Measurements from ENCODE around the gene SRP68.
"Not testable (repeated sequence)": the region's sequence is repeated elsewhere in the genome, so short reads cannot be mapped to it uniquely, and the experiment has no call there.

The SRP68 gene

DNA sequence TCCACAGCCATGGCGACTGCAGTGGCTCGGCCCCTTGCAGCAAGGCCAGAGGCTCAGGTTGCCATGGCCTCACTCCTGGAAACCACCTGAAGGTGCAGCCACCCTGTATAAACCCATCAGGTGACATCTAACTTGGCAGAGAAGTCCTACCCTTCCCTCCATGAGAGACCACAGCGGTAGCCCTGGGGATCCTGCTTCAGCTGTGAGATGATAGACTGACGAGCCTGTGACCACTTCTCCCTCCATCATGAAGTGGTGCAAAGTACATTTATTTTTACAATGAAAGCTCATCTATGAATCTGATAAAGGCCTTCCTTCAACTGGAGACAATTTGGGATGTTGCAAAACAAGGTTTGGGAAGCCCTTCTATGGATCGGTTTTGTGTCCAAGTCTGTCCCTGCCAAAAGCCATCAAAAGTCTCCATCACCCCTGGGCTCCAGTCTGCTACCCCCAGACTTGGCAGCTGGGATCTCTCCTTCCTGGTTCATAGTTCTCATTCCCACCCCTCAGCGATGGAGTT, 8.5 kb upstream of the SRP68 start:
- Histone ChIP-seq H3K9me3 (ENCODE audit: low read depth, low read length) (no peaks in the 10 kb centered on the region), H3K4me3 (no peak overlapping the region), H3K9ac (ENCODE audit: insufficient read length) (no peak overlapping the region), H3K36me3 (ENCODE audit: insufficient read depth, low read length) (peaks cover 16% of the 10 kb centered on the region; the same call in 1 of the 2 replicates), H3K27ac (no peak overlapping the region)
- DNase-seq (ENCODE audit: low read depth, low spot score) = no peak
- no peak for TF ChIP-seq FOXP2 (optimal IDR thresholded peaks at IDR 0.05; ENCODE audit: control extremely low read depth, extremely low read length, insufficient read depth)
- no peak for TF ChIP-seq EZH2 (IDR thresholded peaks at IDR 0.05)
- no peak for TF ChIP-seq POLR2AphosphoS5 (IDR thresholded peaks at IDR 0.05; ENCODE audit: borderline replicate concordance, low read depth, low read length)

- peak overlapping the region; percentile 51 for H3K4me3 ChIP-seq
- TF ChIP-seq POLR2AphosphoS5 (IDR thresholded peaks at IDR 0.05; ENCODE audit: borderline replicate concordance, low read depth, low read length) (peak; percentile 18; the same call in 1 of the 2 replicates), FOXP2 (optimal IDR thresholded peaks at IDR 0.05; ENCODE audit: control extremely low read depth, extremely low read length, insufficient read depth) (no peak)
- peaks cover 12% of the 10 kb centered on the region; the same call in 1 of the 2 replicates for H3K36me3 ChIP-seq (ENCODE audit: insufficient read depth, low read length)
- DNase-seq (ENCODE audit: low read depth, low spot score) = no peak
- no peak overlapping the region for H3K9ac ChIP-seq (ENCODE audit: insufficient read length)
- no peak overlapping the region for H3K27ac ChIP-seq
- no peaks in the 10 kb centered on the region for H3K9me3 ChIP-seq (ENCODE audit: low read depth, low read length)
These were observed 7.8 kb upstream of the SRP68 start for GRCh38 chr17:76079956-76080767.

DNA sequence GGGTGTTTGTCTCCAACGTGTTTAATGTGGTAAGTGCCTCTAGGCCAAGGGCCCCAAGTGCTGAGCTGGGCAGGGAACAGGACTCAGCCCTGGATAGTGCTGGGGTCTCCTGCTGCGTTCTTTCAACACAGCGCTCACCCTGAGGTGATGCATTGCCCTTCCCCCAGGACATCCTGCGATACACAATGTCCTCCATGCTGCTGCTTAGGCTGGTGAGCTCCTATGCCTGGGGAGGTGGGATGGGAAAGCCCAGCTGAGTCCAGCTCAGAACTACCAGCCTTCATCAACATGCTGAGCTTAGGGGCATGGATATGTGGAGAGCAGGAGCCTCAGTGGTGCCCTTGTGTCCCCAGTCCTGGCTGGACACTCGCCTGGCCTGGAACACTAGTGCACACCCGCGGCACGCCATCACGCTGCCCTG, 7.2 kb upstream of the SRP68 start:
- Histone ChIP-seq H3K36me3 (ENCODE audit: insufficient read depth, low read length) (peaks cover 7% of the 10 kb centered on the region; the same call in 1 of the 2 replicates), H3K4me3 (peak overlapping the region; percentile 51), H3K27ac (no peak overlapping the region), H3K9me3 (ENCODE audit: low read depth, low read length) (no peaks in the 10 kb centered on the region), H3K9ac (ENCODE audit: insufficient read length) (no peak overlapping the region)
- TF ChIP-seq EZH2 (IDR thresholded peaks at IDR 0.05) (no peak), POLR2AphosphoS5 (IDR thresholded peaks at IDR 0.05; ENCODE audit: borderline replicate concordance, low read depth, low read length) (no peak), FOXP2 (optimal IDR thresholded peaks at IDR 0.05; ENCODE audit: control extremely low read depth, extremely low read length, insufficient read depth) (no peak)
- no peak for DNase-seq (ENCODE audit: low read depth, low spot score)

GRCh38 chr17:76078860-76079534, 6.7 kb upstream of the SRP68 start, which contains the start of gene ZACN:
TSS of gene ZACN (plus strand) at chr17:76079182. CDS start at chr17:76079265, 83 bp downstream.
- Histone ChIP-seq H3K36me3 (ENCODE audit: insufficient read depth, low read length) (peaks cover 3% of the 10 kb centered on the region; the same call in 1 of the 2 replicates), H3K9ac (ENCODE audit: insufficient read length) (no peak within 1 kb of the TSS), H3K9me3 (ENCODE audit: low read depth, low read length) (no peaks in the 10 kb centered on the region), H3K4me3 (peak within 1 kb of the TSS; percentile 51), H3K27ac (no peak within 1 kb of the TSS)
- TF ChIP-seq EZH2 (IDR thresholded peaks at IDR 0.05) (no peak), POLR2AphosphoS5 (IDR thresholded peaks at IDR 0.05; ENCODE audit: borderline replicate concordance, low read depth, low read length) (no peak; the same call in 1 of the 2 replicates), FOXP2 (optimal IDR thresholded peaks at IDR 0.05; ENCODE audit: control extremely low read depth, extremely low read length, insufficient read depth) (no peak)
- DNase-seq (ENCODE audit: low read depth, low spot score) = no peak

DNA sequence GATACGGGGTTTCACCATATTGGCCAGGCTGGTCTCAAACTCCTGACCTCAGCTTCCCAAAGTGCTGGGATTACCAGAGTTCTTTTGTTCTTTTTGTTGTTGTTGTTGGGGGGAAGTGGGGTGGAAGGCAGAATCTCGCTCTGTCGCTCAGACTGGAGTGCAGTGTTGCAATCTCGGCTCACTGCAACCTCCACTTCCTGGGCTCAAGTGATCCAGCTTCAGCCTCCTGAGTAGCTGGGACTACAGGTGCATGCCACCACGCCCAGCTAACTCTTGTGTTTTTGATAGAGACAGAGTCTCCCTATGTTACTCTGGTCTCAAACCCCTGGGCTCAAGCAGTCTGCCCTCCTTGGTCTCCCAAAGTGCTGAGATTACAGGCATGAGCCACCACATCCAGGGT, 6.1 kb upstream of the SRP68 start:
- H3K4me3 ChIP-seq; H3K9me3 ChIP-seq (ENCODE audit: low read depth, low read length); DNase-seq (ENCODE audit: low read depth, low spot score); H3K36me3 ChIP-seq (ENCODE audit: insufficient read depth, low read length); H3K9ac ChIP-seq (ENCODE audit: insufficient read length); H3K27ac ChIP-seq: not testable (repeated sequence)

DNA sequence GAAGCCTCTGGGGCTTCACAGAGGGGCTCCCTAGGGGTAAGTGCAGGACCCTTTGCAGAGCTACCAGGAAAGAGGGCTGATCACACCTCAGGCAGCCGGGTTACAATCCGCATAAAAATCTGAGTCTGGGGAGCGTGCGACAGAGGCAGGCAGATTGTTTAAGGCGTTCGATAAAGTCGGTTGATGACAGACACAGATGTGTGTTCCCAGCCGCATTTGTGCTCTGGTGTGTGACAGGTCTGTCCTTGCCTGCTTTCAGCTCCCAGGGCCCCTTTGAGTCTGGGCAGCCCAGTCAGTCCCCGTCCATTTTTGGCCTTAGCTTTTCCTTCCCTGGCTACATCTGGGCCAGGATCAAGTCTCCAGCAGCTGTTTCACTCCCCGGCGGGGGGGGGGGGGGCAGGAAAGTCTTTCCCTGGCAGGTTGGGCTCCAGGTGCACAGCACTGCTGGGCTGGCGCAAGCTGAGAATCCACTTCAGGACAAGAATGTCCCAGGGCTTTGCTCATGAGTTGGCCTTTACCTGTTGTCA, 5.3 kb upstream of the SRP68 start:
- no peak for DNase-seq (ENCODE audit: low read depth, low spot score)
- Histone ChIP-seq H3K4me3 (no peak overlapping the region), H3K9ac (ENCODE audit: insufficient read length) (no peak overlapping the region), H3K9me3 (ENCODE audit: low read depth, low read length) (no peaks in the 10 kb centered on the region), H3K27ac (no peak overlapping the region), H3K36me3 (ENCODE audit: insufficient read depth, low read length) (no peaks in the 10 kb centered on the region)
- TF ChIP-seq EZH2 (IDR thresholded peaks at IDR 0.05) (no peak), POLR2AphosphoS5 (IDR thresholded peaks at IDR 0.05; ENCODE audit: borderline replicate concordance, low read depth, low read length) (no peak), FOXP2 (optimal IDR thresholded peaks at IDR 0.05; ENCODE audit: control extremely low read depth, extremely low read length, insufficient read depth) (no peak)

GRCh38 chr17:76076765-76077583, 4.7 kb upstream of the SRP68 start:
- H3K36me3 ChIP-seq (ENCODE audit: insufficient read depth, low read length) = no peaks in the 10 kb centered on the region
- H3K4me3 ChIP-seq = no peak overlapping the region
- H3K9me3 ChIP-seq (ENCODE audit: low read depth, low read length) = no peaks in the 10 kb centered on the region
- H3K9ac ChIP-seq (ENCODE audit: insufficient read length) = no peak overlapping the region
- DNase-seq (ENCODE audit: low read depth, low spot score) = no peak
- no peak overlapping the region for H3K27ac ChIP-seq
- TF ChIP-seq FOXP2 (optimal IDR thresholded peaks at IDR 0.05; ENCODE audit: control extremely low read depth, extremely low read length, insufficient read depth) (no peak), EZH2 (IDR thresholded peaks at IDR 0.05) (peak; percentile 75), POLR2AphosphoS5 (IDR thresholded peaks at IDR 0.05; ENCODE audit: borderline replicate concordance, low read depth, low read length) (no peak)
